MM.1S (cell line): Measurements from ENCODE around the gene SH3RF3.

Source experiments
- CTCF ChIP-seq: fragments of 300-600 bp; sonication (generic); IDR thresholded peaks from 2 replicates; pipeline ENCODE4 v1.5.1; 2016; ENCODE audit warnings: antibody characterized with exemption, low read length, mixed read lengths
- EZH2 ChIP-seq: fragments of 300-600 bp; sonication (generic); optimal IDR thresholded peaks from 2 replicates; pipeline ENCODE3; 2017; ENCODE audit warnings: low read depth, mild to moderate bottlenecking, antibody characterized with exemption, low read length, mixed read lengths
- EZH2phosphoT487 ChIP-seq: fragments of 300-600 bp; sonication (generic); IDR thresholded peaks from 2 replicates; pipeline ENCODE4 v1.6.1; 2018; ENCODE audit warnings: antibody characterized with exemption, low read length

GRCh38 chr2:109481196-109481555, 352.2 kb downstream of the SH3RF3 start:
- no peak for TF ChIP-seq CTCF
- TF ChIP-seq EZH2, result no peak
- TF ChIP-seq EZH2phosphoT487, result no peak
